ENCODE results near the gene HIGD1B.
"Not testable (repeated sequence)": the region's sequence is repeated elsewhere in the genome, so short reads cannot be mapped to it uniquely, and the experiment has no call there.

Gene HIGD1B

DNA sequence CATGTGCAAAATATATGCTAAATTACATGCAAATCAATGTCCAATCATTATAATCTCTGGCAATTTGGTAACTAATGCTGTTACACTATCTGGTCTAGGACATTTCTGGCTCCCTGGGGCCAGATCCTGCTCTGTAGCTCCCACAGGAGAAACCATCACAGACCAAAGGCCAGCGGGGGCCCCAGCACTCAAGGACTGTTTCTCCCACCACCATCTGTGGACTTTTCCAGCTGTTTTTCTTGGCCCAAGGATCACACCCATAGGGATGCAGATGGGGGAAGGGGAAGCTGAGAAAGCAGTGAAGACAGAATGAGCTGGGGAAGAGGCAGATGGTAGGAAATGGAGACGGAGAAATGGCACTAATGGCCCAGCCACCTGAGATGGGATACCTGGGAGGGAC lies at the start of gene HIGD1B:
Gene HIGD1B (plus strand): TSS at position 298 of the 400 bp plus-strand sequence. CDS start 270 bp downstream, outside the sequence.
- no peak for DNase-seq

DNA sequence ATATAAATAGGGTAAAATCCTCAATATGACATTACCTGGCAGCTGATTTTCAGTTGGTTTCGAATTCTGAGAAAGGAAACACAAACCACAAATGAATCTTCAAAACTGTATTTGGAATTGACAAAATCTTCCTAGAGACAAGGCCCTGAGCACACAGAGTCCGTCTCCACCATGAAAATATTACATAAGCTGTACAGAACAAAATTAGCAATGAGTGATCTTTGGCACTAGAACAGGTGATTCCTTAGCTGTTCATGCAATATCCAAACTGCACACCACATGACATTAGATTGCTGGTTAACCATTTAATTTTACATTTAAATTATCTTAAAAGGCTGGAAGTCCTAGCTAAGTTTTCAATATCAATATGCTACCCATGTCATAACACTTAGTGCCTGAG lies 49.3 kb upstream of the HIGD1B start:
- DNase-seq: no peak

DNA sequence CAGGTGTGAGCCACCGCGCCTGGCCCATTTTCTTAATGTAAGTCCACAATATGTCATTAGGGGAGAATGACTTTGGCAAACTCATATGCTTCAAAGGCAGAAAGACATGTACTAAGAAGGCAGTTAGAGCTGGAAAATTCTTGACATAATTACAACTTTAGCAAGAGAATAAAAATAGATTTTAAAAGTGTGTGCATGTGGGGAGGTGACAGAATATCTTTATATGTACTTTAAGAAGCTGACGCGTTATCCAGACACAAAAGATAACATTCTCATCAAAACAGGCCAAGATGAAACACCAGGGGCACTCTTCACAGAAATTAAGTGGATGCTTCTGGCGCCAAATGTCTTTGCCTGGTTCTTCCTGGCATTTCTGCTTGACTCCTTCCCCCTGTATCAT lies 45.8 kb upstream of the HIGD1B start:
- no peak for DNase-seq

DNA sequence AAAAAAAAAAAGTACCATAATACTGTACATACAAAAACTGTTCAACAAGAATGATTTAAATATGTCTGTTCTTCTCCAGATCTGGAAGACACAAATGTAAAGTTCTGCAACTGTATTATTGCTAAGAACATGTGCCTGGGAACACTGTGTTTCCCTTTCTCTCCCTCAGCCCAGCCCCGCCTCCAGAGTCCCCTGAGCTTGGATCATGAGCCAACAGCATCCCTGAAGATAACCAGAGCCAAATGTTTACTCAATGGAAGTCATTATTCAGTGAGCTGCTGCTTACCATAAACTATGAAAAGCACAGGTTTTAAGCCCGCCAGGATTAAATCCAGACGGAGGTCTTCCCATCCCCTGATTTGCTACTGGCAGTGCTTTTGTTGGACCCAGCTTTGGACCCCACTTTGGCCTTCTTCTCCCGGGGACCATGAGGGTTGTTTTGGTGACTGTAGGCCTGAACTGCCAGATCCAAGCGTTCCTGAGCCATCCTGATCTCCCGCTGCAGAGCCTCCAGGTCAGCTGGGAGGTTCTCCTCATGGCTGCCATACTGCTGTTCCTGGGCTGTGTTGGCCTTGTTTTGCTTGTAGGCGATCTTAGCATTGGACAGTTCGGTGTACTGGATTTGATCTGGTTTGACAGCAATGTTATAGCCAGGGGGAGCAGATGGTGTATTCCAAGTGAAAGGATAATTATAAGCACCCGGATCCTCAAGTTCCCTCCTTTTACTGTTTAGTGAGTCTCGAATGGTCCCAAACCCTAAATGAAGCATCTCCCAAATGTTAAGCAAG lies 43.2 kb upstream of the HIGD1B start:
- peak; percentile 74 for DNase-seq

DNA sequence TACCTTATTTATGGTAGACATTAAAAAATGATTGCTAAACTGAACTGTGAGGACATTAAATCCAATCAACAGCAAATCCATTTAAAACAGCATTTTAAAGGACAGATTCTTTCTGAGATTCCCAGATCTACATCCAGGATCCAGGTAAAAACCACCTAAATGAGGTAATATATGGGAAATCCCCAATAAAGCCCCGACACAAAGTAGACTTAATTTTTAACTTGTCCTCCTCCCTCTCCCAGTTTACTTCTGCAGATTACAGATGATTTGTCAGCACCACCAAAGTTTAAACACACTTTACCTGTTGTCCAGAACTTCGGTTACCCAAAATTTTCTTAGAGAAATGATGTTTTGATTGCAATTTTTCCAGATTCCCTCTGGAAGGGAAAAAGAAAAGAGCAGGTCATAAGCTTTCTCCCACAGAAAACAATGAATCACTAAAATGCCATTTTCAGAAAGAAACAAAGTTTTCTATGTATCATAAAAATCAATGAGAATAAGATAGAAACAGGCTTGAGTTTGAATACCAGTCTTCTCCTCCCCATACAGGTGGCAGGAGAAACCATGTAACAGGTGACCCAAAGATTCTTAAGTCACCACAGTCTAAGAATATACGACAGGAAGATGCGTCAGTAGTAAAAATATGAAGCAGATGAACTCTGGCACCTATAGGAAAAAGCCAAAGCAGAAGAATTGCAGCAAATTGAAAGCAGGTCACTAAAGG lies 40.4 kb upstream of the HIGD1B start:
- DNase-seq: no peak

DNA sequence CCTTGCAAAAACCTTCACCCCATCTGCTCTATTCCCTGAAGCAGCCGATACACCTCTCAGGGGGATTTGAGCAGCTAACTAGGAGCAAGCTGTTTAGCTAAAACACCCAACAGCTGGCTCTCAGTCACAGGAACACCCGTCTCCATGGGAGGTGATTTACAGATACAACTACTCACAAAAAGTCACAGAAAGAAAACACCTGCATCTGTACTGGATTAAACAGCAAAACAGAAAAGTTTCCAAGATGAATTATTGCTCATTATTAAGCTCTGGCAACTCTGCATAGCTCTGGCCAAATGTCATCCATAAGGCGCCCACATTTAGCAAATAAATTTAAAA lies 39.9 kb upstream of the HIGD1B start:
- DNase-seq: no peak

DNA sequence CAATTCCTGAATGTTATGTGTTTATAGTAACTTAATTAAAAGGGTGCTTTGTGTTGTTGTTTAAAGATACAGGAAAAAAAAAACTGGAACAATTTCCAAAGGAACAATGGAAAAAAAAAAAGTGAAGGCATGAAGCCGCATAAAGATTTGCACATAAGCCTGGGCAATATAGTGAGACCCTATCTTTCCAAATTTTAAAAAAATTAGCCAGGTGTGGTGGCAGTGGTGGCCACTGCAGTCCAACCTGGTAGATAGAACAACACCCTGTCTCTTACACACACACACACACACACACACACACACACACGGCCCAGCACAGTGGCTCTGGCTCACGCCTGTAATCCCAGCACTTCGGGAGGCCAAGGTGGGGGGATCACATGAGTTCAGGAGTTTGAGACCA lies 39.5 kb upstream of the HIGD1B start:
- DNase-seq: no peak

DNA sequence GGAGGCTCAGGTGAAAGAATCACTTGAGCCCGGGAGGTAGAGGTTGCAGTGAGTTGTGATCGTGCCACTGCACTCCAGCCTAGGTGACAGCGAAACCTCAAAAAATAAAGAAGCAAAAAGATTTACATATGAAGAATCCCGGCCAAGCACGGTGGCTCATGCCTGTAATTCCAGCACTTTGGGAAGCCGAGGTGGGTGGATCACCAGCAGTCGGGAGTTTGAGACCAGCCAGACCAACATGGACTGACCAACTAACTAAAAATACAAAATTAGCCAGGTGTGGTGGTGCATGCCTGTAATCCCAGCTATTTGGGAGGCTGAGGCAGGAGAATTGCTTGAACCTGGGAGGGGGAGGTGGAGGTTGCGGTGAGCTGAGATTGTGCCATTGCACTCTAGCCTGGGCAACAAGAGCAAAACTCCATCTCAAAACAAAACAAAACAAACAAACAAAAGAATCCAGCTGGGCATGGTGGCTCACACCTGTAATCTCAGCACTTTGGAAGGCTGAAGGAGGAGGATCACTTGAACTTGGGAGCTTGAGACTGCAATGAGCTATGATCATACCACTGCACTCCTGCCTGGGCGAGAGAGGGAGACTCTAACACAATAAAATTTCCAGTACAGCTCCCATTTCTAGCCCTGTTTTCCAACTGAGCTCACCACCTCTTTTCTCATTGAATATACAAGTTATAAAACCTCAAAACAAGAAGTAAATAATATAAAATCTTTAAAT lies 38.9 kb upstream of the HIGD1B start:
- DNase-seq: not testable (repeated sequence)

DNA sequence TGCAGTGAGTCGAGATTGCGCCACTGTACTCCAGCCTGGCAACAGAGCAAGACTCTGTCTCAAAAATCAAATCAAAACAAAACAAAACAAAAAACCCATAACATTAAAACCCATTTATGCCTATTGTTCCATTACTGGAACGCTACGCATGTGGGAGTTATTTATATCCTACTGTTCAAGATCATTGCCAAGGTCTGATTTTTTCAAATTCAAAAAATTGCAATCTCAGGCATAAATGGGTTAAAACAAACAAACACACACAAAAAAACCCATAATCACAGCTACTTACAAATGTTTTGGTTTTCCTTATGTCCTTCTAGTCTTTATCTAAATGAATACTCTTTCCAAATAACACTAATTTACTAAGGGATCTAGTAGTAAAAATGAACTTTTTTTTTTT lies 35.4 kb upstream of the HIGD1B start:
- DNase-seq: no peak

DNA sequence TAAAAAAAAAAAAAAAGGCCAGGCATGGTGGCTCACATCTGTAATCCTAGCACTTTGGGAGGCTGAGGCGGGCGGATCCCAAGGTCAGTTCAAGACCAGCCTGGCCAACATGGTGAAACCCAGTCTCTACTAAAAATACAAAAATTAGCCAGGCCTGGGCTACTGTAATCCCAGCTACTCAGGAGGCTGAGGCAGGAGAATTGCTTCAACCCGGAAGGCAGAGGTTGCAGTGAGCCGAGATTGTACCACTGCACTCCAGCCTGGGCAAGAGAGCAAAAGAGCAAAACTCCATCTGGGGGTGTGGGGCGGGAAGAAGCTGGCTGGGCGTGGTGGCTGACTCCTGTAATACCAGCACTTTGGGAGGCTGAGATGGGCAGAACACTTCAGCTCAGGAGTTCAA lies 29.2 kb upstream of the HIGD1B start:
- DNase-seq: not testable (repeated sequence)

DNA sequence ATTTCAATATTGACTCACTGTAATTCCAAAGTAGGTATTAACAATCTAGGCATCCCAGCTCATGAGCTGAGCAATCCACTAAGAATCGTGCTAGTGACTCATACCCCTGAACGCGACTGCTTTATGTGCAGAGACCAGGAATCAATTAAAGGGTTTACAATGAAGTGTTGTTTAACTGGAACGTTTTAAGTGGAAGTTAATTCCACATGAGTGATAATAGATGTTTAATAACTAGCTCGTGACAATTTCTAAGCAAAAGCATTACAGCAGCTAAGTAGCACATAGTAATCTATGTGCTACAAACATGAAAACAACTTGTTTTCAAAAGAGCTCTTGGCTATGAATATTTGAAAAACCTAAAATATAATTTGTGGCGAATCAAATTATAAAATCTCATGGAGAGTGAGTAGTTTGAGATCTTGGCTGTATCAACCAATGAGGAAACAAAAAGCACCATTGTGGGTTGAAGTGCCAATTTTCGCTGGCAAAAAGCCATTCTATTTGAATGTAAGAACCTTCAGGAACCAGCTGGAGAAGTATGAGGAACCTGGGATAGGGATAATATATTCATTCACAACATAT lies 27.0 kb upstream of the HIGD1B start:
- no peak for DNase-seq

DNA sequence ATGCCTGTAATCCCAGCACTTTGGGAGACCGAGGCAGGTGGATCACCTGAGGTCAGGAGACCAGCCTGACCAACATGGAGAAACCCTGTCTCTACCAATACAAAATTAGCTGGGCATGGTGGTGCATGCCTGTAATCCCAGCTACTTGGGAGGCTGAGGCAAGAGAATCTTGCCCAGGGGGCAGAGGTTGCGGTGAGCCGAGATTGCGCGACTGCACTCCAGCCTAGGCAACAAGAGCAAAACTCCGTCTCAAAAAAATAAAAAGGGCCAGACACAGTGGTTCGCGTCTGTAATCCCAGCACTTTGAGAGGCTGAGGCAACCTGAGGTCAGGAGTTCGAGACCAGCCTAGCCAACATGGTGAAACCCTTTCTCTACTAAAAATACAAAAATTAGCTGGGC lies 22.4 kb upstream of the HIGD1B start:
- not testable (repeated sequence) for DNase-seq

DNA sequence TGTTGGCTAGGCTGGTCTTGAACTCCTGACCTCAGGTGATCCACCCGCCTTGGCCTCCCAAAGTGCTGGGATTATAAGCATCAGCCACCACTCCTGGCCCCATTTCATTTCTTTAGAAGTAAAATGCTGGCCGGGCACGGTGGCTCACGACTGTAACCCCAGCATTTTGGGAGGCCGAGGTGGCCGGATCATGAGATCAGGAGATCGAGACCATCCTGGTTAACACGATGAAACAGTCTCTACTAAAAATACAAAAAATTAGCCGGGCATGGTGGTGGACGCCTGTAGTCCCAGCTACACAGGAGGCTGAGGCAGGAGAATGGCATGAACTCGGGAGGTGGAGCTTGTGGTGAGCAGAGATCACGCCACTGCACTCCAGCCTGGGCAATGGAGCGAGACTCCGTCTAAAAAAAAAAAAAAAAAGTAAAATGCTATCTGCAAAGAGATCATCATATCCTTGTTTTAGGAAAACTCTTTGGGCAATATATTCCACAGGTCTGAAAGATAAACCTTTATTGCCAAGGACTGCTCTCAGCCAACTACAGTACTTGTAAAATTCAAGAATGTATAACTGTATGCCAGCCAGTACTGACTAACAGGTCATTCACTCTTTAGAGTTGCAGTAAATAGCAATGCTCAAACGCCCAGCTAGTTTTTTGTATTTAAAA lies 21.4 kb upstream of the HIGD1B start:
- no peak for DNase-seq

DNA sequence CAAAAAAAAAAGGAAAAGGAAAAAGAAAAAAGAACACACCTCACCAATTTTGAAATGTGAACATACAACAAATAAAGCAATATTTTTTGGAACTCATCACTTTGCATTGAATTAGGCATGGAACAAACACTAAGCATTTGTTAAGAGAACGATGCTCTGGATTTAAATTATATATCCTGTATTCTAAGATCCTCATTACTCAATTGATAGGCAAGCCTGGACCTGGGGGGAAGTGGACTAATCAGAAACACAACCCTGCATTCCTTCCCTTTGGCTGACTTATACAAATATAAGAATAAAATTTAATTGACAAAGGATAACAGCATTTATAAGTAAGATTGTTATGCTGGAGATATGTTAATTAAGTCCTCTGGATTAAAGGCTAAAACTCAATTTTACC lies 19.8 kb upstream of the HIGD1B start:
- no peak for DNase-seq

DNA sequence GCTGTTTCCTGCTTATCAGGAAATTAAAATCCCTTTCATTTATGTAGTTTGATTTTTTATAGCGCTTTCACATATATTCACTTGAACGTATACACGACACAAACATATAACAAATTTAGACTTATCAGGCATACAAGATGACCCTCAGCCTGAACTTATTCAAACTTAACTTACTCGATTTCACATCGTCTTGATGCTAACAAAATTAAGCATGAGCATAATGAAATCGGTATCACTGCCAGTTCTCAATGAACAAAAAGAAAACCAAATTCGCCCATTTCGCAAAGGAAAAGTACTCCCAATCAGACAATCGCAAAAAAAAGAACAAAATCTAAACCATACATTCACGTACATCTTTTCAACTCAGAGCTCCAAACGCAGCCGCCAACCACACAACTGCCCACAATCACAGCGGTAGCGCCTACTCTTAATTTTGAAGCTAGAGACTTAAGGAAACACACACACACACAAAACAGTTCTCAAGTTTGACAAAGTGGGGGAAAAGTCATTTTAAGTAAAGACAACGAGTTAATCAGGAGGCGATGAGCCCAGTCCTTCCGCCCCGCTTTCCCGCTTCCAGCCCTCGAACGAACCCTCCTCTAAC lies 18.7 kb upstream of the HIGD1B start:
- DNase-seq: no peak

DNA sequence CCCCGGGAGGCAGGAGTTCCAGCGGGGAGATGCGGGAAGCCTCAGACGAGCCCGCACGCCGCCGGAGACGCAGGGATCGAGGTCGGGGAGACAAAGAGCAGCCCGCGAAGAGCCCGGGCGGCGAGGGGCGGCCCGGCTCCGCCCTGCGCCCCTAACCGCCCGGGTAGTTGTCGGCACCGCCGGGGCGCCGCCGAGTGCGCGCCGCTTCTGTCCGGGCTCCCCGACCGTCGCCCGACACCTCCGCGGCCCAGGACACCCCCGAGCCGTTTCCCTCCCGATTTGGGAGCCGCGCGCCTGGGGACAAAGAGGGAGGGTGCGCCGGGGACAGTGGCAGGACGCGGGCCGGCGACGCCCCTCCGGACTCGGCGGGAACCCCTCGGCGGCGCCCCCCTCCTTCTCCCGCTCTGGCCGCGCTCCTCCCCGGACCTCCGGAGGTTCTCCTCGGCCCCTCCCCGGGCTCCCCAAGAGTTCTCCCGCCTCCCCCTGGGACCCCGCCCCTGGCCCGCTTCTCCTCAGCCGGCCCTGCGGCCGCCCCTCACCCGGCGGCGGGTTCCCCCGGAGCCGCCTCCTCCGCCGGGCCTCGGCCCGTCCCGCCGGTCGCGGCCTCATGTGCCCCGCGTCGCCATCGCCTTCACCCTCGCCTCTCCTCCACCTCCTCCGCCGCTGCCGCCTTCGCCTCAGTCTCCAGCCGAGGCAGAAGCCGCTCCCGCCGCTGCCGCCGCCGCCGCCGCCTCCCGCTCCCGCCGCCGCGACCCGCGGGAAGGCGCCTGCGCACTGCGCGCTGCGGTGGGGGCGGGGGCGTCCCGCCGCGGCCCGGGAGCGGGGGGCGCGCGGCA lies 17.9 kb upstream of the HIGD1B start, which contains the start of gene GJC1:
Gene GJC1 (minus strand): TSS at position 765 of the 836 bp plus-strand sequence. CDS start 24,470 bp downstream, outside the sequence.
- DNase-seq: peak; percentile 72

DNA sequence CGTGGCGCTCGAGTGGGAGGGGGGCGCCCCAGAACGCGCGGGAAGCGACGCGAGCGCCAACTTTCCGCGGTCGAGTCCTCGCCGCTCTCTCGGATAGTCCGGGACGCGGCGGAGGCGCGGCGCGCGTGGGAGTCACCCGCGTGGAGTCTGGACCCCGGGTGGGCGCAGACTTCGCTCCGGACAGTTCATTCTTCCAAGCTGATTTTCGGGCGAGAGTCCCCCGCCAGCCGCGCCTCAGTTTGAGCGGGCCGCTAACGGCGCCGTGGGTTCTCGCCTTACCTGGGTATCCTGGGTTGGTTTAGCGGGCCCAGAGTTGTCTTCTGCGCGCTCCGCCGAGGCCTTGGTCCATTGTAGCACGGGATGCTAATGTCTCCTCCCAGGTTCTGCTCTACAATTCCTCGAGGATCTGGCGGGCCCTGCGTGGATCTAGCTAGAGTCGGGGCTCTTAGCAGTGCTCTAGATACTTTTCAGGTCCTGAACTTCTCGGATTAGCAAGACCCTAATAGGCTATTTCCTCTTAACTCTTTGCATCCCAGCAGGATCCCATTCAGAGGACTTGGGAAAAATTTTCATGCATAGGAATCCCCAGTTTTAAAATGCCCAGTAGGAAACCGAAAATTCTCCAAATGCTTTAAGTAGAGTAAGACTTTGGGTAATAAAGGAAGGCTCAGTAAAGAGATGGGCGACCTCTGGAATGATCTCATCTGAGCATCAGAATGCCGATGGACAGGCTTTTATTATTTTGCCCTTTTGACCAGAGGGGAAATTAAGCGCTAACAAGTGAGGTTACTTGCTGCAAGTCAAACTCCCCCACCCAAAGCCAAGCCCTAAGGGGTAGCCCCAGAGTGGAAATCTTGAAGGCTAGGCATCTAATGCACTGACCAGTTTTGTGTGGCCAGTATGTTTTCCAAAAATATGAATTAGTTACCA lies 17.1 kb upstream of the HIGD1B start:
- peak; percentile 58 for DNase-seq

DNA sequence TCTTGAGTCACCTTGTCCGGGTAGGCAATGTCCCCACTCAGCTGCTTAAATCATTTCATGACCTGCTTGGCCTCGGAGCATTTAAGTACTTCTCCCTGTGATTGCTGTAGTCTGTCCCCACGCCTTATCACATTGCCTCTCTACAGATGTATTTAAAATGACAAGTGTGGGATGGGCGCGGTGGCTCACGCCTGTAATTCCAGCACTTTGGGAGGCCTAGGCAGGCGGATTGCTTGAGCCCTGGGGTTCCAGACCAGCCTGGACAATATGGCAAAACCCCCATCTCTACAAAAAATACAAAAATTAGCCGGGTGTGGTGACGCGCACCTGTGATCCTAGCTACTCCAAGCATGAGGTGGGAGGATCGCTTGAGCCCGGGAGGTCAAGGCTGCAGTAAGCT lies 16.3 kb upstream of the HIGD1B start:
- no peak for DNase-seq

DNA sequence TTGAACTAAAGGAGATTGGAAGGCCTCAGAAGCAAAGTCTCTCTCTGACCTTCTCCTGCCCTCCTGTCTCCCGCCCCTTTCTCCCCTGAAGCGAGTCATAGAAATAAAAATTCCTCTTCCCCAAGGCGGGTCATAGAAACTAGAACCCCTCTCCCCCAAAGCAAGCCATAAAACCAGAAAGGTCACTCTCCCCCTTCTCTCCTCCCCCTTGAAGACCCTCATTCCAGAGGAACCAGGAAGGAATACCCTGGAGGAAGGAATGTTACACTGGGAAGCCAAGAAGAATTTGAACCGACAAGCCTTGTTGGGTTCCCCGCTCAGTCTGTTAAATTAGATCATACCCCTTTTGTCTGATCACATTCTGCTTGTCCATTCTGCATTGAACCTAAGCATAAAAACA lies 14.9 kb upstream of the HIGD1B start:
- DNase-seq: no peak

DNA sequence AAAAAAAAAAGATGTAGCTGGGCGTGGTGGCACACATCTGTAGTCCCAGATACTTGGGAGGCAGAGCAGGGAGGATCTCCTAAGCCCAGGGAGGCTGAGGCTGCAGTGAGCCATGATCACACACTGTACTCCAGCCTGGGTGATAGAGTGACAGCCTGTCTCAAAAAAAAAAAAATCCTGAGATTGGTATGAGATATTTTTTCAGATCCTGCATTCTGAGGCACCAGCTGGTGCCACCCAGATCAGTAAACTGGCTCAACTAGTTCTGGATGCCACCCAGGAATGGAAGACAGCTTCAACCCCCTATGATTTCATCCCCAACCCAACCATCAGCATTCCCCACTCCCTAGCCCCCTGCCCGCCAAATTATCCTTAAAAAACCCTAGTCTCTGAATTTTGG lies 10.5 kb upstream of the HIGD1B start:
- no peak for DNase-seq

Measured in left hindlimb (tissue), 1 donor.